PC-3 (cell line): ENCODE results near the gene BNIPL.

ENCODE experiments used
- EZH2 ChIP-seq: fragments of 300-600 bp; sonication (generic); IDR thresholded peaks from one replicate; pipeline ENCODE4 v1.6.1; 2017; ENCODE audit warnings: antibody characterized with exemption, mild to moderate bottlenecking, low read length; ENCODE audit not compliant: unreplicated experiment
- EZH2phosphoT487 ChIP-seq: fragments of 300-600 bp; sonication (generic); IDR thresholded peaks from 2 replicates; pipeline ENCODE4 v1.6.1; 2018; ENCODE audit warnings: mild to moderate bottlenecking, antibody characterized with exemption, low read length, borderline replicate concordance
- TF ChIP-seq, protein P1 (sequence below): fragments of 300-600 bp; sonication (generic); conservative IDR thresholded peaks from 2 replicates; pipeline ENCODE4 v1.5.1; 2017; ENCODE audit warnings: antibody characterized with exemption, low read depth, mild to moderate bottlenecking, low read length

DNA sequence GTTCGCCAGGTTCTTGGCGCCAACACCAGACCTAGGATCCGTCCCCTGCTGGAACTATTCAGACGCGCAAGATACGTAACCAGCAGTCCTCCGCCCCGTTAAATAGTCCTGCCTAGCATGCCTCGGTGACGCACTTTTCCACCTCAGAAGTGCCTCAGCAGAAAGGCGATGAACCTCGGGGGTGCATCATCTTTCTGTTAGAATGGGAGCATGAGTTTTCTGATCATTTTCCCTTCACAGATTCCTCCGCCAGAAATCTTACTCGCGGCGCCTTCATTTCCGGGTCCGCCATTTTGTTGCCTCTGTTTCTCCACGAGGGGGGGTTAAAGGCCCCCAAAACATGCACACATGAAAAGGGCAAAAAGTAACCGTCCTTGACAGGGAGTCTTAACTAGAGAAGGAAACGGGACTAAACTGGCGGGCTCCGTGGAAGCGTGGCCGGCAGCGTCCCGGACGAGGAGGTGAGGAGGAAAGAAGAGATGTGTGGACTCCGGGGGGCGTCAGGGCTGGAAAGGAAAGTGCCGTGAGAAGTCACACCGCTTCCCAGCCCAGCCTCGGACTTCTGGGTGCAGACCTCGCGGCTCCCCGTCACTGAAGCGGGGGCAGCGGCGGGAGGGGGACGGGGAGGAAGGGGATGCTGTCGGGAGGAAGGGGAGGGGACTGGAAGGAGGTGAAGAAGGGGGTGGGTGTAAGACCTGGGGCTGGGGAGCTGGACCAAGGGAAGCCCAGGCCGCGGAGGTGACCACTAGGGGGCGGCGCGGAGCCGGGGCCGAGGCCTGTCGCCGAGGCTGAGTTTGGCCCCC is 34.3 kb downstream of the BNIPL start, which contains the start of gene GABPB2:
- TF ChIP-seq EZH2 (no peak), EZH2phosphoT487 (no peak)
- TF ChIP-seq, protein P1, sequence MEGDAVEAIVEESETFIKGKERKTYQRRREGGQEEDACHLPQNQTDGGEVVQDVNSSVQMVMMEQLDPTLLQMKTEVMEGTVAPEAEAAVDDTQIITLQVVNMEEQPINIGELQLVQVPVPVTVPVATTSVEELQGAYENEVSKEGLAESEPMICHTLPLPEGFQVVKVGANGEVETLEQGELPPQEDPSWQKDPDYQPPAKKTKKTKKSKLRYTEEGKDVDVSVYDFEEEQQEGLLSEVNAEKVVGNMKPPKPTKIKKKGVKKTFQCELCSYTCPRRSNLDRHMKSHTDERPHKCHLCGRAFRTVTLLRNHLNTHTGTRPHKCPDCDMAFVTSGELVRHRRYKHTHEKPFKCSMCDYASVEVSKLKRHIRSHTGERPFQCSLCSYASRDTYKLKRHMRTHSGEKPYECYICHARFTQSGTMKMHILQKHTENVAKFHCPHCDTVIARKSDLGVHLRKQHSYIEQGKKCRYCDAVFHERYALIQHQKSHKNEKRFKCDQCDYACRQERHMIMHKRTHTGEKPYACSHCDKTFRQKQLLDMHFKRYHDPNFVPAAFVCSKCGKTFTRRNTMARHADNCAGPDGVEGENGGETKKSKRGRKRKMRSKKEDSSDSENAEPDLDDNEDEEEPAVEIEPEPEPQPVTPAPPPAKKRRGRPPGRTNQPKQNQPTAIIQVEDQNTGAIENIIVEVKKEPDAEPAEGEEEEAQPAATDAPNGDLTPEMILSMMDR = peak; percentile 85
